ENCODE results near the gene SLC7A6.

The SLC7A6 gene

DNA sequence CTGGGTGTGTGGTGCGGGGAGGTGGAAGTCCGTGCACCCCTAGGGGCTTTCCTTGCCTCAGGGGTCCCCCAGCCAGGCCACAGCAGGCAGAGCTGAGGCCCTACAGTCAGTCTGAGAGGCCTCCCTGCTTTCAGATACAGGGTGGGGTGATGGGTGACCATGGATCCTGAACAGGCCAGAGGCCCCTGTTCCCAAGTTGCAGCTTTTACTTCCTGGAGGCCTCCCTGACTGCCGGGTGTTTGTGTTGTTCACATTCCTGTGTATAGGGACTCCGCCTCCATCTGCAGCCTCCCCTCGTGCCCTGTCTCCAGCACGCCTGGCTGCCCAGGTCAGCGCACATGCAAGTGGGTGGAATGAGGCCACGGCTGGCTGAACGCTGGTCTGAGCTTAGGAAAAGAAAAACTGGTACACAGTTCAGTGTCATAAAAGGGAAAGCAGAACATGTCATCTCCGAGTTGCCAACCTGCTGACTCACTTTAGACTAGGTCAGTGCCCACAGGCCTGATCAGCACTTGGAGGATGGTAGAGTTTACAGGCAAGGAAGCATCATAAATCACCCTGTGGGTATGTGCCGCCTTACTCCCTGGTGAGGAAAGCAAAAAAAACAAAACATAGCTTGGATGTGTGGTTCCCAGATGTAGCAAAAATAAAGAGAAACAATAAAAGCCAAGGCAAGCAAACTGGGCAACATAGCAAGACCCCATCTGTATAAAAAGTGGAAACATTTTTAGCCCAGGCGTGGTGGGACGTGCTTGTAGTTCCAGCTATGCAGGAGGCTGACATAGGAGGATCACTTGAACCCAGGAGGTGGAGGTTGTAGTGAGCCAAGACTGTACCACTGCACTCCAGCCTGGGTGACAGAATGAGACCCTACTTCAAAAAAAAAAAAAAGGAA, 6.2 kb upstream of the SLC7A6 start:
- DNase-seq, result no peak

DNA sequence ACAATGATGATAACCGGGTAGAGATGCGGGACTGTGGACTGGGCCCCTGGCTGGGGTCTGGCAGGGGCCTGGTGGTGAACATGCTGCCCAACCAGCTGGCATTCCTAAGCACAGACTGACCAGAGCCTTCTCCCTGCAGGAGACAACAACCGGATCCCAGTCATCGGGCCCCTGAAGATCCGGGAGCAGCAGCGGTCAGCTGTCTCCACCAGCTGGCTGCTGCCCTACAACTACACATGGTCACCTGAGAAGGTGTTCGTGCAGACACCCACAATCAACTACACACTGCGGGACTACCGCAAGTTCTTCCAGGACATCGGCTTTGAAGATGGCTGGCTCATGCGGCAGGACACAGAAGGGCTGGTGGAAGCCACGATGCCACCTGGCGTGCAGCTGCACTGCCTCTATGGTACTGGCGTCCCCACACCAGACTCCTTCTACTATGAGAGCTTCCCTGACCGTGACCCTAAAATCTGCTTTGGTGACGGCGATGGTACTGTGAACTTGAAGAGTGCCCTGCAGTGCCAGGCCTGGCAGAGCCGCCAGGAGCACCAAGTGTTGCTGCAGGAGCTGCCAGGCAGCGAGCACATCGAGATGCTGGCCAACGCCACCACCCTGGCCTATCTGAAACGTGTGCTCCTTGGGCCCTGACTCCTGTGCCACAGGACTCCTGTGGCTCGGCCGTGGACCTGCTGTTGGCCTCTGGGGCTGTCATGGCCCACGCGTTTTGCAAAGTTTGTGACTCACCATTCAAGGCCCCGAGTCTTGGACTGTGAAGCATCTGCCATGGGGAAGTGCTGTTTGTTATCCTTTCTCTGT, 5.1 kb upstream of the SLC7A6 start:
- no peak for DNase-seq

DNA sequence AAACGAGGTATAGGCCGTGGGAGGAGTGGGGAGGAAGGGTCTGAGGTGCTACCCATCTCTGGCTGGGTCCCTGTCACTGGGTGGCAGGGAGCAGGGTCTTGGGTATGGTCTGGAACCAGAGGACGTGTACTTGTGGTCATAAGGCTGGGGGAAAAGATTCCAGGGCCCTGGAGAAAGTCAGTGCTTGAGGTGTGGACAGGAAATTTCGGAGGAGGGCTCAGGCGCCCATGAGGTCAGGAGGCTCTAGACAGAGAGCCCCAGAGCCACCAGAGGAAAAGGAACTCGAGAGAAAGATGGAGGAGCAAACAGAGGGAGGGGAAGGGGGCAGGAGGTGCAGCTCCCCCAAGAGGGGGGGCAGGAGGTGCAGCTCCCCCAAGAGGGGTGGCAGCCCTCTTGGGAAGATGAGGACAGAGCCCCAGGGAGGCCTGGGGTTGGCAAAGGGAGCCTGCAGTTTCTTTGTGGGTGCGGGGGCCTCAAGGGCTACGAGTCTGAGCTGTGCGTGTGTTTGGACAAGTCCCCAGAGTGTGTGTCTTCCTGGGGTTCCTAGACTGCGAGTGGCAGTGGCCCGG, 683 bp upstream of the SLC7A6 start:
- DNase-seq, result no peak

DNA sequence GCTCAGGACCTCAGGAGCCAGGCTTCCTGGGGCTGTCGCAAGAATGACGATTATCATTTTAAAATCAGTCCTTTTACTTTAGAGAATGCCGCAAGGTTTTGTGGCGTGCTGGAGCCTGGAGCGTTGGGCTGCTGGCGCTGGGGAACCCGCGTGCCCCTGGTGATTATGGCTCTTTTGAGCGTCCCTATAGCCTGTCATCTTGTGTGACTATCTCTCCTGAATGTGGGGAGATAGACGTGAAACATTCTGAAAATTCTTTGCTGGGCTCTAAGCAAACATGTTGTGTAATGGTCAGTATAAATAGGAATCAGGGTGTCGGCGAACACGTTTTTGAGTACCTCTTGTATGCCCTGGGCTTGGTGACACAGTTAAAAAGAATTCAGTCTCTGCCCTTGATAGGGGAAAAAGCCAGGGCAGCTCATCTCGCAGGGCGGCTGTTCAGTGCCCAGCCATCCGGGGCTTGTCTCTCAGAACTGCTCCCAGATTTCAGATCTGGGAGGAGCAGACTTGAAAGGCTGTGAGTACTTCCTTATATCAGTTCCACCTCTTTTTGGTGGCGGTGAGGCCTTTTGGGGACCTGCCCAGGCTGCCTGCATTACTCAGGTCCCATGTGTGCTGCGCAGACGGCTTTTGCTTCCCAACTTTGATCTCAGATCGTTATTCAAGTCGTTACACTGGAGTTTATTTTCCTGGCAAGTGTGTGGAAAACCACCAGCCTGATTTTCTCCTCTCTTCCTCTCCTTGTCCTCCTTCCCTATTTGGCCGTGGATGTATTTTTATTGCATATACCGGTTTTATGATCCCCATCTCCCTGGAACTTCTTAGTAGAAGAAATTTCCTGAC, 973 bp downstream of the SLC7A6 start:
- no peak for DNase-seq

DNA sequence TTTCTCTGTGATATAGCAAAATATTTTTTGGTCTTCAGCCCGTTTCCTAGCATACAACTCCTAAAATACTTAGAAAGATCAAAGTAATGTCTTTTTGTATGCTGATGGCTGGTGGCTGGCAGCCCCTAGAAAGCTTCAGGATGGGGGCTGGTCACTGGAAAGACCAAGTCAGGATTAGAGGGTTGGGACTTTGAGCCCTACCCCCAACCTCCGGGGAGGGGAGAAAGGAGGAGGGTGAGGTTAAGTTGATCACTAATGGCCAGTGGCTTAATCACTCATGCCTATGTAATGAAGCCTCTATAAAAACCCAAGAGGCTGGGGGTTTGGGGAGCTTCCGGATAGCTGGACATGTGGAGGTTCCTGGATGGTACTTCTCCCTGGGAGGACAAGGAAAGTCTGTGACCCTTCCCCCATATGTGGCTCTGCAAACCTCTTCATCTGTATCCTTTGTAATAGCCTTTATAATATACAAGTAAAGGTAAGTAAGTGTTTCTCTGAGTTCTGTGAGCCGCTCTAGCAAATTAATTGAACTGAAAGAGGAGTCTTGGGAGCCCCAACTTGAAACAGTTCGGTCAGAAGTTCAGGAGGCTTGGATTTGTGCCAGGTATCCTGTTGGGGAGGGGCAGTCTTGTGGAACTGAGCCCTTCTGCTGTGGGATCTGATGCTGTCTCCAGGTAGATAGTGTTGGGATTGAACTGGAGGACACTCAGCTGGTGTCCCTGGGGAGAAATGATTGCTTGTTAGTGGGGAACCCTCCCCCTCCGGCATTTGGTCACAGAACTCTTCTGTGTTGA, 3.5 kb downstream of the SLC7A6 start:
- DNase-seq, result no peak

DNA sequence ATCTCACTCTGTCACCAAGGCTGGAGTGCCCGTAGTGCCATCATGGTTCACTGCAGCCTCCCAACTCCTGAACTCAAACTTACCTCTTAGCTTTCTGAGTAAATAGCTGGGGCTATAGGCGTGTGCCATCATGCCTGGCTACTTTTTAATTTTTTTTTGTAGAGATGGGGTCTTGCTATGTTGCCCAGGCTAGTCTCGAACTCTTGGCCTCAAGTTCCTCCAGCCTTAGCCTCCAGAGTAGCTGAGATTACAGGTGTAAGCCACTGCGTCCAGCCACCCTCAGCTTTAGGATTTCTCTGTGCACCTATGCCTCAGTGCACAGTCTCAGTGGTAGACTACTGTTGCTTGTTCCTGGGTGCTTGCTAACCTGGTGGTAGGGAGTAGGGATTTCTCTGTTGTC, 5.5 kb downstream of the SLC7A6 start:
- DNase-seq, result no peak

DNA sequence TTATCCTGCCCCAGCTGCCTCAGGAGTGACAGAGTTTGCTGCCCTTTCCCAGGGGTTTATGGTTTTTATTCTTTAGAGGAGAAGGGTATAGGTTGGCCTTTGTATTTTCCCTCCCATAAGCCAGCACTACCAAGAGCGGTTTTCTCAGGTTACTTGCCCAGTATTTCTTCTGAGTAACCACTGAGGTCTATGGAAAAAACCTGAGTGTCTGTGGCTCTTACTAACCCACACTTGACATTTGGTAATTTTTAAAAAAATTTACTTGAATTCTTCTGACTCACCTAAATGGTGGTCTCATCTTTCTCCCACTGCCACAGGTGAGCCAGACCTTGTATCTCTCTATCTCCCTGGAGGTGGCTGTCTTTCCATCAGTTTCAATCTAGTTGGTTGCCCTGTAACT, 6.0 kb downstream of the SLC7A6 start:
- no peak for DNase-seq

DNA sequence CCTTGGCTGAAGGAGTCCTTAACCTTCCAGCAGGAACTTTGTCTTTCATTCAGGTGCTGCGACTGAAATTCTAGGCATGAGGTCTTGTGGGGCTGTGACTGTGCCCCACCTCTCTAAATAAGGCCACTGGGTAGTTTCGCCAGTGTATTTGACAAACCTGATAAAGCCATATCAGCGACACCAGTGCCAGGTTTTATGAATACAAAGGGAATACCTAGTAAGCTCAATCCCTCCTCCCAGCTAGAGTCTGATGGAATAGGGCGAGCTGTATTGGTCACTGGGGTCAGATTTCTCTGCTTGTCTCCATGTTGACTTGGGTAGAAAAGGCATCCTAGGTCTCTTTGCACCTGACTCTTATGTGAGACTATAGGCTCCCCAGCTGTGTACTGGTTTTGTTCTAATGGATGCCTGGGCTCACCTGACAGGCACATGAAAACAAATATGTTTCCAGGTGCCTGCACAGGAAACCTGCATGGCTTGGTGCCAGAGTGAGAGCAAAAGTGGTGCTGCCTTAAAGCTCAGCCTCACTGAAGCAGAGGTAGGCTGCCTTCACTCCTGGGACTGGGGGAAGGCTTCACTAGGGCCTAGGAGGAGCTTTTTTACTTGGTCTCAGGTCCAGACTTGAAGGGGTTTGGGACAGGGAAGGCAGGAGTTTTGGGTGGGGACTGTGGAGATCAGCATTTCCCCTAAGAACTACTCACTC, 8.3 kb downstream of the SLC7A6 start:
- no peak for DNase-seq

DNA sequence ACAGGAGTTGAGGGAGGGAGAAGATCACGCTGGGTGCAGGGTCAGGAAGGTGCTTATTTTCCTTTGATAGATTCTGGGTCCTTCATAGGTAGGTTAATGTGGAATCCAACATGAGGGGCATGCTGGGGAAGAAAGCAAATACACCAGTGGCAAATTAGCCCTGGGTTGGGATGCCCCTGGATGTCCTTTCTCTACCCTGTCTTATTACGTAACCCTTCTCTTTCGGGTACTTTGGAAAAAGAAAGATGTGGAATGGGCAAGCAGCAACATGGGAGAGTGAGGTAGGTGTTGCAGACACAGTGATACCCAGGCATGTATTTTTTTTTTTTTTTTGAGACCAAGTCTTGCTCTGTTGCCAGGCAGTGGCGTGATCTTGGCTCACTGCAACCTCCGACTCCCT, 9.1 kb downstream of the SLC7A6 start:
- no peak for DNase-seq

DNA sequence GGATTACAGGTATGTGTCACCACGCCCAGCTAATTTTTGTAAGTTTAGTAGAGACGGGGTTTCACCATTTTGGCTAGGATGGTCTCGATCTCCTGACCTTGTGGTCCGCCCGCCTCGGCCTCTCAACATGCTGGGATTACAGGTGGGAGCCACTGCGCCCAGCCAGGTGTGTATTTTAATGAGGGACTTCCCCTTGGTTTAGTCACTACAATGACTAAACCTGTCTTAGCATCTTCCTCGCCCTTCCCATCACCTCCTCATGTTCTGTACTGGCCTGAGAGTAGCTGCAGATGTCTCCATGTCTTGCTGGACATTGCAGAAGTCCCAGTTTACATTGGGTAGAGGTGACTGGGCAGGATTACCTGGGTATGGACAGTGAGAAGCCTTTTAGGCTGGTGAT, 9.6 kb downstream of the SLC7A6 start:
- DNase-seq, result no peak

DNA sequence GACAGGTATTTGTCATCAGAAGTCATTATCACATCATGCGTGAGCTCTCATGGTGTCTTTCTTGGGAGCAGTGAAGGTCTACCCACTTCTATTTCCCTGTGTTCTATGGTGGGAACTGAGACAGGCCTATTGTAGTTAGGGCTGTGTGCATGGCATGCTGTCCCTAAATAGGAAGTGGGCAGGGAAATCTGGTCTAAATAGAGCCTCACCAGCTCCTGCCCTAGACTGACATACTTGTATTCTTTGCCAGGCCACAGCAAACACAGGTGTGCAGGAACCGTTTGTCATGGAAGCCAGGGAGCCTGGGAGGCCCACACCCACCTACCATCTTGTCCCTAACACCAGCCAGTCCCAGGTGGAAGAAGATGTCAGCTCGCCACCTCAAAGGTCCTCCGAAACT, 10.1 kb downstream of the SLC7A6 start:
- no peak for DNase-seq

DNA sequence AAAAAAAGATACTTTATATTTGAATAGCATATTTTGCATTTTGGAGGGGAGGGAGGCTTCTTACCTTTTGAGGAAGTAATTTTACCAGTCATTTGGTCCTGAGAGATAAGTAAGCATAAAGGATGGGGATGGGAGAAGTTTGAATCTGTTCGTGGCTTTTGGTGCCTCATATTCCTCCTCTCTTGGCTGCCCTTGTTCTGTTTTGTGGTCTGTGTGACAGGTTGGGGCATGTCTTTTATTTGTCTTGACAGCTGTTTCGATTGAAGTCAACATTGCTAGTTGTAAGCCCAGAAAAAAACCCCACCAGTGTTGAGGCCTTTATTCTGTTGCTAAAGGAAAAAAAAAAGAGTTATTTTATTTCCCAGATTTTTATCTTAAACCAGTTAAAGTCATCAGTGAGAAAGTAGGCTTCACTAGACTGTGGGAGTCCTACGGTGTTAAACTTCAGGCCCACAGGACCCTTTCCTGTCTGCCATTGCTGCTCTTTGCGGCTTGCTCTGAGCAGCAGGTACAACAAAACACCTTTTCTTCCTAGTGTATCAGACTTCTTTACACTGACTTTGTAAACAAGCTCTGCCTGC, 11.4 kb downstream of the SLC7A6 start:
- DNase-seq, result no peak

DNA sequence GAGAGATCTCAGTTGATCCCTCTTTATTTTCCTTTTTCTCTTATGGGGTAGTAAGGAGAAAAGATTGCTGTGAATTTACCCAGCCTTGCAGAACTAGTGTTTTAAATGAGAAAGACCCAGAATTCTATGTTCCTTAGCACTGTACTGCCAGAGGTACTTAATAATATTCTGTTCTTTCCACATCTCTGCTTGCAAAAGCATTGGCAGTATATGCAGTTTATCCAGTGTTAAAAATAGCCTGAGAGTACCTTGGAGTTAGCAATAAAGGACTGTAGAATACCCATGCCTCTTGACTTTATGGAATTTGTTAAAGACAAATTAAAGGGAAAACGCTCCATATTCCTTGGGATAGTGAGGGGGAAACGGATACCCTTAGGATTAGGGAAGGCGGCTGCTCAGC, 11.9 kb downstream of the SLC7A6 start:
- no peak for DNase-seq

DNA sequence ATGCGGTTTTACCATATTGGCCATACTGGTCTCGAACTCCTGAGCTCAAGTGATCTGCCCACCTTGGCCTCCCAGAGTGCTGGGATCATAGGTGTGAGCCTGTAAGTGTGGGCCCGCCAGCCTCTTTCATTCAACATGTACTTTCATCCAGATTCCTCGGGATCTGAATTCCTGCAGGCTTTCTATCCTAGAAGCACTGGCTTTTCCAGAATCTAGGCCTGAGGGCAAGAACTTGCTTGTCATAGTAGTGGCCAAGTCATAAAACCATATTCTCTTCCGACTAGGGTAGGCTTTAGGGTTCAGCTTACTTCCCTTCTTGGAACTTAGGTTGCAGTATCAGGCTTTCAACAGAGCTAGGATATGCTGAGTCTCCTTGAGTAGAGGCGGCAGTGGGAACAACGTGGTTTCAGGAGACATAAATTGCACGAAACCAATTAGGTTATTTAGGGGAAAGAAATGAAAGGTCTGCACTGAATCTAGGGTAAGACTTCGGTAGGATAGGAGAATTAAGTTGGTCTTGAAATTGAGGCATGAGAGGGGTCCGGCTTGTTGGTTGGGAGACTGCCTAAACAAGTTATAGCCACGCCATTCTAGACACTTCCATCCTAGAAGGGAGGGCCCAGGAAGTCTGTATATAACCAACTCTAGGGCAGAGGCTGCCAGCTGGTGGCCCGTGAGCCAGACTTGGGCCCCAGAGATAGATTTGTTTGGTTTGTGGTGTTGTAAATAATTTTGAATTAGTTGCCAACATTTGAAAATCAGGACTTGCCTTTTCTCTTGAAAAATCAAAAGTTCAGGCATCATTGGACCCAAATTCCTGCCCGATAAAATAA, 15.6 kb downstream of the SLC7A6 start:
- no peak for DNase-seq

DNA sequence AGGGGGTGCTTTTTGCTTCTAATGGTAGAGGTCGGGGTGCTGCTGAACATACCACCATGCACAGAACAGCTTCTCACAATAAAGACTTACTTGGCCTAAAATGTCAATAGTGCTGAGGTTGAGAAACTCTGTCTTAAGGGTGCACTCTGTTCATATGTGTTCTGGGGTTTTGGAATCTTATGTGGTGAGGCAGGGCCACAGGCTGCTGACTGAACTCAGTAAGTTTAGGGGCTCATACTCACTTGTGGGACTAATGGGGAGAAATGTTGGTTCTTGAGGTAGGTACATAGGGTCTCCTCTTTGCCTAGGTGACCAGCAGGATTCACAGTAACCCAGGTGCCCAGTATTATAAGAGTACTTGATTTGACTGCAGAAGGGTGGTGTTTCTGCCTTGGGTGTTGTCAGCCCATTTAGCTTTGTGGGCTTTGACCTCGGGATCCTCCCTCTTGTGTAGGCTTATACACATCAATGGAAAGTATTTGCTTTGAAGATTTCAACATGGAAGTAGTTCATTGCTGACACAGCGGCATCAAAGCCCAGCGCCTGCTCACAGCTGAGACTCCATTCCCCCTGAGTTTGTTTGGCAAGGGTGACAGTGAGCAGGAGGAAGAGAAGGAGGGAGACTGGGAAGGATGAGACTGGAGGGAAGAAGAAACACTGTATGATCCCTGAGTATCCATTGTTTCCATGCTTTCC, 17.2 kb downstream of the SLC7A6 start:
- no peak for DNase-seq

DNA sequence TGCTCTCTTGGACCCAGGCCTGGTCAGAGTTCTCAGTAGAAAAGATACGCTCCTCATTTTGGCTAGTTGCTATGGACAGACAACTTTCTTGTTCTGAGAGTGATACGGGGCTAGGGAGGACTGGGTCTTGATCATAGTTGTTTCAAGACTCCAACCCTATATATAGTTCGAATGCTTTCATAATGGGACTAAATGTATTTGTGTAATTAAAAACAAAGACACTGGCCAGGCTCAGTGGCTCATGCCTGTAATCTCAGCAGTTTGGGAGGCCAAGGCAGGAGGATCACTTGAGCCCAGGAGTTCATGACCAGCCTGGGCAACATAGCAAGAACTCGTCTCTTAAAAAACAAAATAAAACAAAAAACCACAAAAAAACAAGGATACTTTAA, 17.7 kb downstream of the SLC7A6 start:
- DNase-seq, result no peak

DNA sequence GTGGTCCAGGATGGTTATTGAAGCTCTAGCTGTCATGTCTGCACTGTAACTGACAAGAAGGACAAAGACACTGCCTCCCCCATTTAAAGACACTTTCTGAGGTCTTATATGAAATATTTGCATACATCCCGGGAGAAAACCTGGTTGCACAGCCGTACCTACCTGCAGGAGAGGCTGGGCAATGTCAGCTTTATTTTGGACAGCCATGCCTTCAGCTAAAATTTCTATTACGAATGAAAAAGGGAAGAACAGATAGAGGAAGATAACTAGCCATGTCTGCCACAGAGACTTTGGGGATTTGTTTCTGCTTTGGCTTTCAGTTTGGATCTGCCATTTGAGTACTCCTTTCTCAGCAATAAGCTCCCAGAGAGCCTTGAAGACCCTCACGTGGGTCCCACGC, 19.0 kb downstream of the SLC7A6 start:
- no peak for DNase-seq

DNA sequence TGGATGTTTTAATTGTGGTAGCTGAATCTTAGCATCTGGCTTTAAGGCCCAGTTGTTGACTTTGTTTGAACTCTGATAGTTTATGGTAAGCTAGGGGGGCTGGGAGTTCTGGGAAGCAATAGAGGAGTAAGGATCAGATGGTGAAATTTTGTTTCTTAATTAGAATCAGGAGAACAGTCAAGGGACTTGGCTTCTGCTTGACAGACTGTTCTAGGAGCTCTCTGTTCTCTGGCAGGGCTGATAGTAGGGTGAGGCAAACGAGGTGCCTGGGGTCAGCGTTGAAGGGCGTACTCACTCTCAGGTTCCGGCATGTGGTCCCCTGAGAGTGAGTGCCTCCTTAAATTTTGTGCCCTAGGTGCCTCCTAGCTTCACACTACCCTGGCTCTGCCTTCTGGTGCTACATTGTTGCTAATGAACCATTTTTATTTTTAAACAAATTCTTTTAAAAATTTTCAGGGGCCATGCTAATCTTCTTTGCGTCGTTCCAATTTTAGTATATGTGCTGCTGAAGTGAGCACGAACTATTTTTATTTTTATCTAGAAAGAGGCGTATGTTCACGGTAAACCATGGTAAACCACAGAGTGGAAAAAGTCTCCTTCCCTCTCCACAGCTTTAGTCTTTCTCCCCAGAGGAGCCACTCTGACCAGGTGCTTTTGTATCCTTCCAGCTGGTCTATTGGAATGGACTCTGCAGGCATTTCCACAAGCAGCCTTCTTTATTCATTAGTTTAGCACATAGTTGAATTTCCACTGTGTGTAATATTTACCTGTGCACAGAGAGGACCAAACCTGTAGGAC, 19.7 kb downstream of the SLC7A6 start:
- DNase-seq, result no peak

DNA sequence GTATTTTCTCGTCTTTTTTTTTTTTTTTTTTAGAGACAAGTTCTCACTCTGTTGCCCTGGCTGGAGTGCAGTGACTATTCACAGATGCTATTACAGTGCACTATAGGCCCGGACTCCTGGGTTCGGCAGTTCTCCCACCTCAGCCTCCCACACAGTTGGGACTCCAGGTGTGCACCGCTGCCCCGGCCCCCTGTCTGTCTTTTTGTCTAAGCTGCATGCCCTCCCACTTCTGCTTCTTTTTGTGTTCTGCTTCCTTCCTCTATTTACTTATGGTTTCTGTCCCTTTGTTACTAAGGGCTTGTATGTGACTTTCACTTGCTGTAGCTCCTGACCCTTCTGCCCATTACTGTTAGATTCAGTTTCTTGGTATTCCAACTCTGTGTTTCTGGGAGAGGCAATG, 20.5 kb downstream of the SLC7A6 start:
- DNase-seq, result no peak

Data from NCI-H1436 (cell line).